Measurements from ENCODE around the gene PSMD2. TPM values are rescaled to one million over a fixed set of nuclear protein-coding genes. Genes with fewer than 3 reads are reported as not detected.

PSMD2 gene
- total and polyA plus RNA-seq, 8 donors, result 182 to 263 (median 213) TPM

DNA sequence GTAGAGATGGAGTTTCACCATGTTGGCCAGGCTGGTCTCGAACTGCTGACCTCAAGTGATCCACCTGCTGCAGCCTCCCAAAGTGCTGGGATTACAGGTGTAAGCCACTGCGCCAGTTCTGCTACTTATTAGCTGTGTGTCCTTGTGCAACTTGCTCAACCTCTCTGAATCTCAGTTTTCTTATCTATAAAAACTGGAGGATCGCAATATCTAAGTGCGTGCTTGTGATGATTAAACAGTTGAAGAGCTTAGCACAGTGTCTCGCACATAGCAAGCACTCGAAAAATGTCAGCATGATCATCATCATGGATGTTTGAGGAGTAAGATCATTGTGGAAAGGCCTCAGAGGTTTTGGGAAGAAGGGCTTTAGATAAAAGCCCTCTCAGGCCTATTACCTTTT, 51.6 kb downstream of the PSMD2 start:
- Histone ChIP-seq H3K27ac (no peak overlapping the region), H3K4me1 (peaks cover 0 to 3% of the 10 kb centered on the region in 2 donors), H3K27me3 (no peaks in the 10 kb centered on the region), H3K9me3 (no peaks in the 10 kb centered on the region), H3K36me3 (peaks cover 0 to 9% of the 10 kb centered on the region in 2 donors), H3K4me3 (no peak overlapping the region)
- intact Hi-C loops (cut with DNase I), result no loop called here
- TF ChIP-seq, protein P1, sequence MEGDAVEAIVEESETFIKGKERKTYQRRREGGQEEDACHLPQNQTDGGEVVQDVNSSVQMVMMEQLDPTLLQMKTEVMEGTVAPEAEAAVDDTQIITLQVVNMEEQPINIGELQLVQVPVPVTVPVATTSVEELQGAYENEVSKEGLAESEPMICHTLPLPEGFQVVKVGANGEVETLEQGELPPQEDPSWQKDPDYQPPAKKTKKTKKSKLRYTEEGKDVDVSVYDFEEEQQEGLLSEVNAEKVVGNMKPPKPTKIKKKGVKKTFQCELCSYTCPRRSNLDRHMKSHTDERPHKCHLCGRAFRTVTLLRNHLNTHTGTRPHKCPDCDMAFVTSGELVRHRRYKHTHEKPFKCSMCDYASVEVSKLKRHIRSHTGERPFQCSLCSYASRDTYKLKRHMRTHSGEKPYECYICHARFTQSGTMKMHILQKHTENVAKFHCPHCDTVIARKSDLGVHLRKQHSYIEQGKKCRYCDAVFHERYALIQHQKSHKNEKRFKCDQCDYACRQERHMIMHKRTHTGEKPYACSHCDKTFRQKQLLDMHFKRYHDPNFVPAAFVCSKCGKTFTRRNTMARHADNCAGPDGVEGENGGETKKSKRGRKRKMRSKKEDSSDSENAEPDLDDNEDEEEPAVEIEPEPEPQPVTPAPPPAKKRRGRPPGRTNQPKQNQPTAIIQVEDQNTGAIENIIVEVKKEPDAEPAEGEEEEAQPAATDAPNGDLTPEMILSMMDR (IDR thresholded peaks at IDR 0.05), result no peak
- ATAC-seq (no peak), DNase-seq (no peak)

DNA sequence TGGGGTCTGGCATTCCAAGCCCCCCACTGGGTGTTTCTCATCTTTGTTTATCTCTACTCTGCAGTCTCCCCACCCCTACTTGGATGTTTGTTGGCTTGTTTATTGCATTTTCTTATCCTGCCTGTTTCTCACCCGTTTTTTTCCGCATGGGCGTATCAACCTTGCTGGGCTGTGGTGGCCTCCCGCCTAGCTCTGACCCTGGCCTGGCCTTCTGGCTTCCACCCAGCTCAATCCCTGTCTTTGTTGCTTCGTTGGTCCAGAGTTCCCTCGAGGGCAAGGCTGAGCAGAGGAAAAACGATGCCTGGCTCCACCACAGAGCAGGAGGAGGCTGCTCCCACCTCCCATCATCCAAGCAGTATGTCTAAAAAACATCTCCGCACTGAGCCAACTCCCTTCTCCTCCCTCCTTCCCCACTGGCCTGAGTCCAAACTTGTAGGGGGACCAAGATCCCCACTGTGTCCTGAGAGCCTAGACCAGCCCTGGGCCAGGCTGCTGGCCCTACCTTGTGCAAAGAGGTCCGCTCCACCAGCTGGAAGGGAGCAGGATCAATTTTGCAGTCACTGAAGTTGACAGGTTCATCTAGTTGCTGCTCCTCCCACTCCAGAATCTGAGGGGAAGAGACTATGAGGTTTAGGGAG, 52.6 kb downstream of the PSMD2 start:
- no peak for DNase-seq
- peaks cover 0 to 9% of the 10 kb centered on the region in 2 donors for H3K36me3 ChIP-seq
- H3K27me3 ChIP-seq, result no peaks in the 10 kb centered on the region
- no peak overlapping the region for H3K4me3 ChIP-seq
- no peaks in the 10 kb centered on the region for H3K4me1 ChIP-seq
- no peak for ATAC-seq
- no peak overlapping the region for H3K27ac ChIP-seq
- TF ChIP-seq, protein P1 (IDR thresholded peaks at IDR 0.05), result no peak
- H3K9me3 ChIP-seq, result no peaks in the 10 kb centered on the region
- intact Hi-C loops (cut with DNase I), result no loop called here

DNA sequence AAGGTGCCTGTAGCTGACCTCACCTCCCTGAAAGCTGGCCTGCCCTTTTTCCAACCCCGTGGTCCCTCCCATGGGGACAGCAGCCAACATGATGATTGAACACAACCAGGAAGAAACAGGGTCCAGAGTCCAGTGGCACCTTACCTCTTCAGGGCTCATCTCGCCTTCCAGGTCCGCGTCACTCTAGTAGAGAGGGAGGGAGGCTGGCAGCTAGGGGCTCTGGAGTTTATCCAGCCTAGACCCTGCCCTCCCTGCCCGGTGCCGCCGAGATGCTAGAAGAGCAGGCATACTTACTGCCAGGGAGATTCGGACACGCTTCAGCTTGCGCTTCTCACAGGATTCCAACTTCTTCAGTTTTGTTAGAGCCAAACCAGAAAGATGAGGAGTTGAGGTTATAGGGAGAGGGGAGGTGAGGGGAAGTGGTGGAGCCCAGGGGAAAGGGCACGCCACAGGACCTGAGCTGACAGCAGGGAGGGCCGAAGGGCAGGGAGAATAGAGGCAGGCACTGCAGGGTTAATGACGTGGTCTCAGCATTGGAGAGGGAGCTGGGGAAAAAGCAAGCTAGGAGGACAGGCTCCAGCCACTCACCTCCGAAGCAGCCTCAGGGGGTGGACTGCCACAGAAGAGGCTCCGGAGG, 53.2 kb downstream of the PSMD2 start:
- Histone ChIP-seq H3K27me3 (no peaks in the 10 kb centered on the region), H3K4me3 (no peak overlapping the region), H3K27ac (no peak overlapping the region), H3K9me3 (no peaks in the 10 kb centered on the region), H3K4me1 (no peaks in the 10 kb centered on the region), H3K36me3 (peaks cover 0 to 10% of the 10 kb centered on the region in 2 donors)
- TF ChIP-seq, protein P1 (IDR thresholded peaks at IDR 0.05), result no peak
- DNase-seq (no peak), ATAC-seq (no peak)
- intact Hi-C loops (cut with DNase I), result no loop called here

GRCh38 chr3:184352897-184353545, 54.0 kb downstream of the PSMD2 start:
- H3K9me3 ChIP-seq, result no peaks in the 10 kb centered on the region
- H3K36me3 ChIP-seq, result peaks cover 0 to 16% of the 10 kb centered on the region in 2 donors
- no peak for ATAC-seq
- H3K4me1 ChIP-seq, result no peaks in the 10 kb centered on the region
- TF ChIP-seq, protein P1 (IDR thresholded peaks at IDR 0.05), result no peak
- H3K4me3 ChIP-seq, result no peak overlapping the region
- DNase-seq, result peak in 1 of 4 donors; percentile 16
- H3K27me3 ChIP-seq, result no peaks in the 10 kb centered on the region
- intact Hi-C loops (cut with DNase I), result no loop called here
- no peak overlapping the region for H3K27ac ChIP-seq

DNA sequence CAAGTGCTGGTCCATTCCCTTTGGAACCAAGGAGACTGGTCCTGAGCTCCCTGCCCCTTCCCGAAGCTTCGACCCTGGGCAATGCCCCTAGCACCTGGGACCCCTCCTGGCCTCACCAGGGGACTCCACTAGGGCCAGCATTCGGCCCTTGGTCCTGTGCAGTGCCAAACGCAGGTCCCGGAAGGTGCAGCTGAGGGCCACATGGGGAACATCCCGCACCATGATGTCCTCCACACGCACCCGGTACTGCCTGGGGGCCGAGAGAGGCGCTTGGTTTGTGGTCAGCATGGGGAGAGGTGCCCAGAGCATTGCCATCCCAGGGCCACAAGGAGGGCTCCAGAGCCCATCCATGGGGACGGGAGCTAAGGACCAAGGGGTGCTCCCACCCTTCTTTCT, 54.5 kb downstream of the PSMD2 start:
- no peak overlapping the region for H3K4me3 ChIP-seq
- ATAC-seq, result no peak
- DNase-seq, result peak in 1 of 4 donors; percentile 30
- H3K4me1 ChIP-seq, result no peaks in the 10 kb centered on the region
- intact Hi-C loops (cut with DNase I), result no loop called here
- H3K27ac ChIP-seq, result no peak overlapping the region
- H3K36me3 ChIP-seq, result peaks cover 0 to 16% of the 10 kb centered on the region in 2 donors
- no peaks in the 10 kb centered on the region for H3K27me3 ChIP-seq
- TF ChIP-seq, protein P1 (IDR thresholded peaks at IDR 0.05), result no peak
- H3K9me3 ChIP-seq, result no peaks in the 10 kb centered on the region
